Loucy (cell line): Measurements from ENCODE around the gene PLXNB3.

Experiments
- H2AFZ ChIP-seq: fragments of 200-600 bp; sonication (generic); 2 replicates; pipeline ENCODE4 v1.6.0; 2016; ENCODE audit warnings: antibody characterized with exemption, mild to moderate bottlenecking, low read length, moderate library complexity
- H3F3A ChIP-seq: fragments of 200-600 bp; 2 replicates; pipeline ENCODE4 v1.6.0; 2016; ENCODE audit warnings: antibody characterized with exemption, low read depth, mild to moderate bottlenecking
- H3K27me3 ChIP-seq: fragments of 200-600 bp; sonication (generic); 2 replicates; pipeline ENCODE4 v1.6.1; 2014; ENCODE audit warnings: low read length, mild to moderate bottlenecking; ENCODE audit not compliant: insufficient read depth, poor library complexity, severe bottlenecking
- H3K36me3 ChIP-seq: fragments of 200-600 bp; sonication (generic); 2 replicates; pipeline ENCODE4 v1.6.1; 2016; ENCODE audit warnings: low read length; ENCODE audit not compliant: insufficient read depth
- H3K4me1 ChIP-seq: fragments of 200-600 bp; sonication (generic); 2 replicates; pipeline ENCODE4 v1.5.1; 2014; ENCODE audit warnings: low read length, mild to moderate bottlenecking; ENCODE audit not compliant: insufficient read depth, poor library complexity, severe bottlenecking
- H3K4me2 ChIP-seq: fragments of 200-600 bp; sonication (generic); 2 replicates; pipeline ENCODE4 v1.6.0; 2014; ENCODE audit warnings: antibody characterized with exemption, low read length, low read depth, mild to moderate bottlenecking; ENCODE audit not compliant: poor library complexity, severe bottlenecking
- H3K4me3 ChIP-seq: fragments of 200-600 bp; sonication (generic); 2 replicates; pipeline ENCODE4 v1.5.1; 2014; ENCODE audit warnings: low read length, mild to moderate bottlenecking, mixed read lengths; ENCODE audit not compliant: poor library complexity, severe bottlenecking
- H3K79me2 ChIP-seq: fragments of 200-600 bp; sonication (generic); 2 replicates; pipeline ENCODE4 v1.6.1; 2014; ENCODE audit warnings: low read length; ENCODE audit not compliant: insufficient read depth
- H3K9ac ChIP-seq: fragments of 200-600 bp; sonication (generic); 2 replicates; pipeline ENCODE4 v1.6.0; 2014; ENCODE audit warnings: mild to moderate bottlenecking, low read depth, low read length, moderate library complexity; ENCODE audit not compliant: poor library complexity, severe bottlenecking
- H3K9me2 ChIP-seq: fragments of 200-600 bp; sonication (generic); replicated peaks from 2 replicates; pipeline ENCODE4 v1.6.1; 2016; ENCODE audit warnings: low read depth, low read length, mixed read lengths
- H3K9me3 ChIP-seq: fragments of 200-600 bp; sonication (generic); 2 replicates; pipeline ENCODE4 v1.6.1; 2014; ENCODE audit warnings: mild to moderate bottlenecking, antibody characterized with exemption, low read length, low read depth; ENCODE audit not compliant: insufficient read depth
- H4K20me1 ChIP-seq: fragments of 200-600 bp; sonication (generic); 2 replicates; pipeline ENCODE4 v1.6.0; 2014; ENCODE audit warnings: antibody characterized with exemption, low read length, mild to moderate bottlenecking; ENCODE audit not compliant: insufficient read depth, poor library complexity, severe bottlenecking
- CTCF ChIP-seq: fragments of 200-600 bp; sonication (generic); conservative IDR thresholded peaks from 2 replicates; pipeline ENCODE4 v1.5.1; 2014; ENCODE audit warnings: mild to moderate bottlenecking, antibody characterized with exemption, low read length
- EZH2phosphoT487 ChIP-seq: fragments of 200-600 bp; IDR thresholded peaks from 2 replicates; pipeline ENCODE4 v1.6.1; 2018; ENCODE audit warnings: antibody characterized with exemption, mild to moderate bottlenecking, moderate library complexity, borderline replicate concordance

Gene PLXNB3

GRCh38 chrX:153731117-153731844 is 32.8 kb upstream of the PLXNB3 start:
- no peaks in the 10 kb centered on the region for H4K20me1 ChIP-seq
- H3K36me3 ChIP-seq, result no peaks in the 10 kb centered on the region
- TF ChIP-seq CTCF, result no peak
- TF ChIP-seq EZH2phosphoT487, result no peak
- no peak overlapping the region for H3K4me2 ChIP-seq
- peaks cover 23% of the 10 kb centered on the region for H3K4me1 ChIP-seq
- no peaks in the 10 kb centered on the region for H3K9me2 ChIP-seq
- no peak overlapping the region for H2AFZ ChIP-seq
- no peaks in the 10 kb centered on the region for H3K9me3 ChIP-seq
- H3K9ac ChIP-seq, result no peak overlapping the region
- no peaks in the 10 kb centered on the region for H3K79me2 ChIP-seq
- no peak overlapping the region for H3K4me3 ChIP-seq
- H3F3A ChIP-seq, result no peaks in the 10 kb centered on the region
- no peaks in the 10 kb centered on the region for H3K27me3 ChIP-seq

- H3K4me3 ChIP-seq, result no peak overlapping the region
- H3K4me1 ChIP-seq, result peaks cover 18% of the 10 kb centered on the region
These were observed 32.2 kb upstream of the PLXNB3 start for GRCh38 chrX:153731845-153732215.

GRCh38 chrX:153732401-153732800 is 31.6 kb upstream of the PLXNB3 start:
- H3F3A ChIP-seq, result no peaks in the 10 kb centered on the region
- H4K20me1 ChIP-seq, result no peaks in the 10 kb centered on the region
- no peaks in the 10 kb centered on the region for H3K36me3 ChIP-seq
- no peak overlapping the region for H3K4me2 ChIP-seq
- H3K27me3 ChIP-seq, result no peaks in the 10 kb centered on the region
- H3K9me2 ChIP-seq, result no peaks in the 10 kb centered on the region
- TF ChIP-seq CTCF (no peak), EZH2phosphoT487 (no peak)
- no peak overlapping the region for H3K4me3 ChIP-seq
- H2AFZ ChIP-seq, result no peak overlapping the region
- peaks cover 12% of the 10 kb centered on the region for H3K4me1 ChIP-seq
- no peaks in the 10 kb centered on the region for H3K9me3 ChIP-seq
- H3K79me2 ChIP-seq, result no peaks in the 10 kb centered on the region
- H3K9ac ChIP-seq, result no peak overlapping the region

More at GRCh38 chrX:153731845-153732215, 32.2 kb upstream of the PLXNB3 start:
- Histone ChIP-seq H3K36me3 (no peaks in the 10 kb centered on the region), H3K9ac (no peak overlapping the region), H4K20me1 (no peaks in the 10 kb centered on the region), H3K79me2 (no peaks in the 10 kb centered on the region), H3K9me3 (no peaks in the 10 kb centered on the region), H3K4me2 (no peak overlapping the region), H3F3A (no peaks in the 10 kb centered on the region), H2AFZ (no peak overlapping the region), H3K9me2 (no peaks in the 10 kb centered on the region), H3K27me3 (no peaks in the 10 kb centered on the region)
- TF ChIP-seq EZH2phosphoT487 (no peak), CTCF (no peak)
